GM12875 (cell line): Measurements from ENCODE around the gene LRRN2.

Experiments
- H3K4me3 ChIP-seq: one replicate; pipeline ENCODE4 v1.5.1; 2011; ENCODE audit warnings: low read depth, low read length, control low read depth
- CTCF ChIP-seq: IDR thresholded peaks from 2 replicates; pipeline ENCODE4 v1.5.1; 2011; ENCODE audit warnings: low read depth, mild to moderate bottlenecking, control low read depth, inconsistent platforms, low read length, moderate library complexity, borderline replicate concordance; ENCODE audit not compliant: insufficient read depth

Gene LRRN2

GRCh38 chr1:204685236-204686006 is at the start of gene LRRN2:
Gene LRRN2 (minus strand): TSS chr1:204685738. CDS start chr1:204619992, 65,746 bp downstream.
- no peak within 1 kb of the TSS for H3K4me3 ChIP-seq
- TF ChIP-seq CTCF, result no peak

GRCh38 chr1:204735042-204735441 is 49.5 kb upstream of the LRRN2 start:
- TF ChIP-seq CTCF, result no peak
- H3K4me3 ChIP-seq, result no peak overlapping the region

- no peak overlapping the region for H3K4me3 ChIP-seq
- TF ChIP-seq CTCF, result no peak
These were observed 48.5 kb upstream of the LRRN2 start for GRCh38 chr1:204733869-204734596.

- no peak overlapping the region for H3K4me3 ChIP-seq
- TF ChIP-seq CTCF, result no peak
These were observed 47.8 kb upstream of the LRRN2 start for GRCh38 chr1:204733289-204733688.

- TF ChIP-seq CTCF, result no peak
These were observed 46.5 kb upstream of the LRRN2 start for GRCh38 chr1:204731985-204732575.

GRCh38 chr1:204731509-204731908 is 46.0 kb upstream of the LRRN2 start:
- H3K4me3 ChIP-seq, result no peak overlapping the region
- no peak for TF ChIP-seq CTCF

More at GRCh38 chr1:204731985-204732575, 46.5 kb upstream of the LRRN2 start:
- no peak overlapping the region for H3K4me3 ChIP-seq
